H1 (cell line): ENCODE data around the gene SEC24C. TPM values are rescaled to one million over a fixed set of nuclear protein-coding genes. Genes with fewer than 3 reads are reported as not detected.

Source experiments
- CTCF ChIA-PET: fragments of 300-600 bp; sonication (Branson Sonifier 250); formaldehyde crosslinking; loops from one replicate; lab custom pipeline; 2021; ENCODE audit not compliant: partially characterized antibody; lab: Charles Lee
- POLR2A ChIA-PET: fragments of 300-600 bp; sonication (Branson Sonifier 250); formaldehyde crosslinking; loops from one replicate; lab custom pipeline; 2021; ENCODE audit warnings: inconsistent platforms; ENCODE audit not compliant: partially characterized antibody; lab: Charles Lee
- DNase-seq, 2 experiments: peaks; one replicate each; pipeline versions ENCODE4 v3.0.0 to v3.0.0-alpha.2; 2010 to 2022; ENCODE audit warnings: low spot score in 2 of 2, low read depth in 1 of 2, mixed read lengths in 1 of 2
- FAIRE-seq: peaks from 2 replicates; lab custom pipeline; 2011; peaks lifted over from hg19 to GRCh38; lab: Jason Lieb, UNC
- H2AFZ ChIP-seq: 2 replicates; pipeline ENCODE4 v1.8.1; 2012; ENCODE audit warnings: low read length, inconsistent platforms
- H2AK5ac ChIP-seq: 2 replicates; pipeline ENCODE4 v1.6.1; 2013; ENCODE audit warnings: low read depth, low read length
- H2BK120ac ChIP-seq: replicated peaks from 2 replicates; pipeline ENCODE3; 2013; ENCODE audit warnings: low read depth, low read length, inconsistent platforms
- H2BK12ac ChIP-seq: 2 replicates; pipeline ENCODE4 v1.6.1; 2013; ENCODE audit warnings: low read depth, low read length
- H2BK15ac ChIP-seq: 2 replicates; pipeline ENCODE4 v1.6.1; 2013; ENCODE audit warnings: low read length
- H2BK20ac ChIP-seq: 2 replicates; pipeline ENCODE4 v1.6.1; 2013; ENCODE audit warnings: low read length
- H2BK5ac ChIP-seq: 2 replicates; pipeline ENCODE4 v1.6.1; 2013; ENCODE audit warnings: low read depth, low read length
- H3K14ac ChIP-seq: 2 replicates; pipeline ENCODE4 v1.6.1; 2013; ENCODE audit warnings: inconsistent platforms; ENCODE audit not compliant: insufficient read length
- H3K18ac ChIP-seq: 2 replicates; pipeline ENCODE4 v1.6.1; 2013; ENCODE audit warnings: low read length; ENCODE audit errors: extremely low read depth
- H3K23ac ChIP-seq: 2 replicates; pipeline ENCODE4 v1.6.1; 2013; ENCODE audit warnings: inconsistent platforms; ENCODE audit not compliant: insufficient read length
- H3K23me2 ChIP-seq: 2 replicates; pipeline ENCODE4 v1.6.1; 2013; ENCODE audit warnings: low read depth, low read length
- H3K27ac ChIP-seq: 2 replicates; pipeline ENCODE4 v1.6.1; 2011; ENCODE audit warnings: low read depth, low read length, inconsistent platforms
- H3K27me3 ChIP-seq, 4 experiments: replicated peaks in 1 of 4; 1 replicate in 1 of 4; 2 replicates in 3 of 4; pipeline versions ENCODE4 v1.6.1 to v1.8.1; 2011 to 2013; ENCODE audit warnings: low read length in 3 of 4, mild to moderate bottlenecking in 3 of 4, inconsistent platforms in 2 of 4, mixed read lengths in 2 of 4, moderate library complexity in 1 of 4; ENCODE audit not compliant: control insufficient read depth in 3 of 4, insufficient read depth in 3 of 4; ENCODE audit errors: extremely low read depth in 1 of 4
- H3K36me3 ChIP-seq, 4 experiments: 2 replicates each; pipeline versions ENCODE4 v1.6.1 to v1.8.1; 2011 to 2013; ENCODE audit warnings: mild to moderate bottlenecking in 4 of 4, low read length in 3 of 4, moderate library complexity in 2 of 4, control low read depth in 1 of 4, inconsistent platforms in 1 of 4; ENCODE audit not compliant: insufficient read depth in 4 of 4, control insufficient read depth in 2 of 4
- H3K4ac ChIP-seq: replicated peaks from 2 replicates; pipeline ENCODE3; 2013; ENCODE audit warnings: low read length, low read depth, mixed read lengths, inconsistent platforms; ENCODE audit not compliant: insufficient read length
- H3K4me1 ChIP-seq, 4 experiments: replicated peaks in 1 of 4; 1 replicate in 1 of 4; 2 replicates in 3 of 4; pipeline versions ENCODE4 v1.6.1 to v1.8.1; 2011 to 2013; ENCODE audit warnings: low read length in 3 of 4, inconsistent platforms in 2 of 4, mixed read lengths in 1 of 4; ENCODE audit not compliant: insufficient read depth in 4 of 4, control insufficient read depth in 3 of 4
- H3K4me2 ChIP-seq, 2 experiments: 2 replicates each; pipeline versions ENCODE4 v1.6.1 to v1.8.1; 2011 to 2013; ENCODE audit warnings: low read depth in 2 of 2, low read length in 2 of 2, control low read depth in 1 of 2, inconsistent platforms in 1 of 2, mild to moderate bottlenecking in 1 of 2; ENCODE audit not compliant: insufficient read depth in 1 of 2
- H3K4me3 ChIP-seq, 4 experiments: fragments of 200-600, 300-600 bp in 1 of 4; sonication (generic), shearing (Covaris generic), sonication (Bioruptor Twin) in 1 of 4; 2 replicates each; pipeline versions ENCODE4 v1.5.1 to v1.8.1; 2011 to 2016; ENCODE audit warnings: low read length in 4 of 4, low read depth in 3 of 4, control low read depth in 2 of 4, inconsistent platforms in 2 of 4, mild to moderate bottlenecking in 2 of 4, mixed read lengths in 1 of 4, moderate library complexity in 1 of 4; ENCODE audit not compliant: insufficient read depth in 2 of 4; ENCODE audit errors: extremely low read depth in 1 of 4
- H3K56ac ChIP-seq: replicated peaks from 2 replicates; pipeline ENCODE3; 2013; ENCODE audit warnings: low read depth, mild to moderate bottlenecking, mixed read lengths, low read length, inconsistent platforms; ENCODE audit not compliant: insufficient read length
- H3K79me1 ChIP-seq: 2 replicates; pipeline ENCODE4 v1.6.1; 2013; ENCODE audit warnings: low read depth, low read length, control low read depth
- H3K79me2 ChIP-seq, 2 experiments: 2 replicates each; pipeline versions ENCODE4 v1.6.1 to v1.8.1; 2012 to 2013; ENCODE audit warnings: low read length in 2 of 2, mild to moderate bottlenecking in 2 of 2, inconsistent platforms in 1 of 2; ENCODE audit not compliant: insufficient read depth in 2 of 2, control insufficient read depth in 1 of 2
- H3K9ac ChIP-seq, 4 experiments: replicated peaks in 1 of 4; 1 replicate in 1 of 4; 2 replicates in 3 of 4; pipeline versions ENCODE4 v1.6.1 to v1.8.1; 2011 to 2013; ENCODE audit warnings: low read depth in 3 of 4, low read length in 3 of 4, control low read depth in 2 of 4, mild to moderate bottlenecking in 2 of 4, moderate library complexity in 2 of 4, inconsistent platforms in 1 of 4; ENCODE audit errors: extremely low read depth in 1 of 4
- H3K9me3 ChIP-seq, 2 experiments: 2 replicates each; pipeline versions ENCODE4 v1.6.1 to v1.8.1; 2012 to 2013; ENCODE audit warnings: mild to moderate bottlenecking in 2 of 2, moderate library complexity in 2 of 2, control low read depth in 1 of 2, inconsistent platforms in 1 of 2, low read depth in 1 of 2, low read length in 1 of 2, mixed read lengths in 1 of 2; ENCODE audit not compliant: insufficient read depth in 2 of 2
- H4K20me1 ChIP-seq, 2 experiments: replicated peaks in 1 of 2; 2 replicates each; pipeline versions ENCODE3 to v1.8.1; 2011 to 2013; ENCODE audit warnings: inconsistent platforms in 2 of 2, low read length in 2 of 2, mild to moderate bottlenecking in 1 of 2; ENCODE audit not compliant: insufficient read depth in 2 of 2, control insufficient read depth in 1 of 2
- H4K5ac ChIP-seq: 2 replicates; pipeline ENCODE4 v1.6.1; 2013; ENCODE audit warnings: low read length, low read depth, mixed read lengths, inconsistent platforms; ENCODE audit not compliant: insufficient read length
- H4K8ac ChIP-seq: 2 replicates; pipeline ENCODE4 v1.8.0; 2013; ENCODE audit warnings: mild to moderate bottlenecking, moderate library complexity, low read length, inconsistent platforms; ENCODE audit not compliant: insufficient read depth; ENCODE audit errors: extremely low read depth
- H4K91ac ChIP-seq: replicated peaks from 2 replicates; pipeline ENCODE3; 2013; ENCODE audit warnings: low read length, mixed read lengths, inconsistent platforms; ENCODE audit not compliant: insufficient read length
- CHD1 ChIP-seq: IDR thresholded peaks from 2 replicates; pipeline ENCODE4 v1.6.1; 2012; ENCODE audit warnings: low read depth, low read length, improper control_type of control experiment
- POLR2AphosphoS5 ChIP-seq: IDR thresholded peaks from 2 replicates; pipeline ENCODE4 v1.6.1; 2011; ENCODE audit warnings: low read depth, low read length
- RXRA ChIP-seq: IDR thresholded peaks from 2 replicates; pipeline ENCODE4 v1.6.1; 2011; ENCODE audit warnings: low read depth, mild to moderate bottlenecking, low read length, moderate library complexity; ENCODE audit not compliant: insufficient read depth
- SUZ12 ChIP-seq: fragments of 200-600 bp; sonication (generic); IDR thresholded peaks from 2 replicates; pipeline ENCODE4 v1.6.1; 2012; ENCODE audit warnings: mild to moderate bottlenecking, inconsistent platforms, low read length, moderate library complexity, mixed read lengths
- TBP ChIP-seq: IDR thresholded peaks from 2 replicates; pipeline ENCODE4 v1.6.1; 2011; ENCODE audit warnings: low read depth, low read length, improper control_type of control experiment
- WGBS, 2 experiments: shearing (Covaris generic) in 1 of 2; methylation state at CpG; one replicate each; pipeline versions ENCODE4 v1.1.6 to v1.1.7; 2013 to 2015; ENCODE audit warnings: low lambda C conversion rate in 2 of 2, mixed read lengths in 2 of 2, inconsistent platforms in 1 of 2, low coverage in 1 of 2, missing lambda C conversion rate in 1 of 2; ENCODE audit not compliant: insufficient replicate concordance in 2 of 2, insufficient coverage in 1 of 2, insufficient read length in 1 of 2; ENCODE audit errors: extremely low coverage in 1 of 2, missing lambda C conversion rate in 1 of 2; 5-methylcytosine and 5-hydroxymethylcytosine counted together
- polyA plus RNA-seq, 7 experiments: library from polyadenylated mRNA; depleted of rRNA in 3 of 7; stranded (reverse) in 5 of 7; unstranded in 2 of 7; fragments of >200 nt in 5 of 7; fragments of 200-250 nt in 2 of 7; gene quantifications; 1 replicate in 5 of 7; 2 replicates in 1 of 7; 4 replicates in 1 of 7; pipeline versions ENCODE4 v1.2.1 to v1.2.3, GENCODE V29; 2011 to 2013; ENCODE audit warnings: missing spikeins in 2 of 7, mixed read lengths in 2 of 7
- total RNA-seq: library from RNA; stranded (reverse); fragmentation: NEBNext Ultra II Directional; extraction: Animal tissue kit (Norgen Biotek cat#: 25700); gene quantifications from 2 replicates; pipeline ENCODE4 v1.2.1, GENCODE V29; 2021

SEC24C gene
- total and polyA plus RNA-seq, 2 of the 8 experiments (the other 6 are each of a cell fraction or from before 2014, with no cell fraction given) = 63.2 to 67.4 TPM

GRCh38 chr10:73796766-73797165 is 52.6 kb downstream of the SEC24C start:
- Histone ChIP-seq H3K23ac (no peak overlapping the region), H3K4me1 (no peaks in the 10 kb centered on the region), H2BK20ac (no peak overlapping the region), H4K8ac (no peak overlapping the region), H3K4me2 (no peak overlapping the region), H4K5ac (no peak overlapping the region), H2BK12ac (no peak overlapping the region), H2AFZ (no peak overlapping the region), H4K20me1 (peaks cover 0 to 10% of the 10 kb centered on the region in 2 experiments), H3K4ac (no peak overlapping the region), H3K27me3 (no peaks in the 10 kb centered on the region), H3K18ac (no peak overlapping the region), H3K23me2 (0 out of 2 replicates have a peak, but pooled peaks cover 2% of the 10 kb centered on the region), H3K9ac (no peak overlapping the region), H2AK5ac (no peak overlapping the region), H3K36me3 (peaks cover 6 to 30% (median 22%) of the 10 kb centered on the region in 4 experiments), H4K91ac (no peak overlapping the region), H3K79me1 (no peaks in the 10 kb centered on the region), H3K9me3 (no peaks in the 10 kb centered on the region), H2BK120ac (no peak overlapping the region), H3K4me3 (no peak overlapping the region), H3K56ac (no peak overlapping the region), H2BK5ac (no peak overlapping the region), H3K27ac (no peak overlapping the region), H3K79me2 (no peaks in the 10 kb centered on the region), H2BK15ac (no peak overlapping the region), H3K14ac (no peak overlapping the region)
- TF ChIP-seq POLR2AphosphoS5 = 0 out of 2 replicates have a peak, but pooled peaks have one; percentile 3
- TF ChIP-seq SUZ12 = no peak
- TF ChIP-seq TBP = no peak
- no peak for TF ChIP-seq RXRA
- no peak for TF ChIP-seq CHD1
- POLR2A ChIA-PET = interaction anchor here (1.0 to 12.1 kb wide), 5 partner anchors 9 to 25 kb away, joined by 3 to 137 read pairs (median 7); partner anchors contain the start of genes CHCHD1, NDST2 and ZSWIM8
- CTCF ChIA-PET = interaction anchor here (0.6 kb wide), 1 partner anchor 270 kb away, joined by 3 read pairs; no protein-coding TSS in a partner anchor
- 90% methylated on average over 5 of the region's 5 CpGs; no CpG with 5 or more reads in 1 of the 2 experiments for WGBS, 2 experiments
- FAIRE-seq = no peak
- no peak for DNase-seq
